Fibroblast of lung (primary cell): ENCODE measurements around the gene DOC2B. TPM values are rescaled to one million over a fixed set of nuclear protein-coding genes. Genes with fewer than 3 reads are reported as not detected.
"Not testable (repeated sequence)": the region's sequence is repeated elsewhere in the genome, so short reads cannot be mapped to it uniquely, and the experiment has no call there.

Experiments used
- DNase-seq, 2 donors: peaks; one replicate each; pipeline versions ENCODE4 v3.0.0 to v3.0.0-alpha.2; 2010; ENCODE audit warnings: low read depth in 2 of 2
- H2AFZ ChIP-seq: 2 replicates; pipeline ENCODE4 v1.5.1; 2012; ENCODE audit warnings: low read length, control low read depth, inconsistent platforms
- H3K27ac ChIP-seq: 2 replicates; pipeline ENCODE4 v1.5.1; 2011; ENCODE audit warnings: low read length, control low read depth; ENCODE audit not compliant: insufficient read depth
- H3K27me3 ChIP-seq: 2 replicates; pipeline ENCODE4 v1.5.1; 2011; ENCODE audit warnings: mild to moderate bottlenecking, low read length; ENCODE audit not compliant: control insufficient read depth, insufficient read depth
- H3K36me3 ChIP-seq: 2 replicates; pipeline ENCODE4 v1.5.1; 2011; ENCODE audit warnings: low read length; ENCODE audit not compliant: control insufficient read depth, insufficient read depth
- H3K4me1 ChIP-seq: 2 replicates; pipeline ENCODE4 v1.5.1; 2011; ENCODE audit warnings: low read length; ENCODE audit not compliant: control insufficient read depth, insufficient read depth; ENCODE audit errors: extremely low read depth
- H3K4me2 ChIP-seq: 2 replicates; pipeline ENCODE4 v1.5.1; 2011; ENCODE audit warnings: low read length, control low read depth; ENCODE audit not compliant: insufficient read depth; ENCODE audit errors: extremely low read depth
- H3K4me3 ChIP-seq, 4 experiments: fragments of 200-600 bp in 1 of 4; sonication (generic) in 1 of 4; replicated peaks in 1 of 4; 2 replicates each; pipeline ENCODE4 v1.5.1; 2011 to 2016; ENCODE audit warnings: low read length in 4 of 4, low read depth in 3 of 4, mild to moderate bottlenecking in 3 of 4, control low read depth in 2 of 4, inconsistent platforms in 1 of 4, mixed read lengths in 1 of 4; ENCODE audit not compliant: insufficient read depth in 1 of 4; ENCODE audit errors: control extremely low read depth in 1 of 4
- H3K79me2 ChIP-seq: 2 replicates; pipeline ENCODE4 v1.5.1; 2012; ENCODE audit warnings: mild to moderate bottlenecking, low read length, inconsistent platforms; ENCODE audit not compliant: control insufficient read depth, insufficient read depth
- H3K9ac ChIP-seq: 2 replicates; pipeline ENCODE4 v1.5.1; 2011; ENCODE audit warnings: mild to moderate bottlenecking, low read length, control low read depth; ENCODE audit not compliant: insufficient read depth
- H3K9me3 ChIP-seq: 2 replicates; pipeline ENCODE4 v1.5.1; 2012; ENCODE audit warnings: low read depth, low read length; ENCODE audit not compliant: control insufficient read depth, insufficient read depth
- H4K20me1 ChIP-seq: 2 replicates; pipeline ENCODE4 v1.5.1; 2011; ENCODE audit warnings: low read length; ENCODE audit not compliant: control insufficient read depth, insufficient read depth; ENCODE audit errors: extremely low read depth
- CTCF ChIP-seq, 2 donors: IDR thresholded peaks in 1 of 2; conservative IDR thresholded peaks in 1 of 2; 1 replicate in 1 of 2; 2 replicates in 1 of 2; pipeline ENCODE4 v1.5.1; 2011 to 2012; ENCODE audit warnings: low read length in 2 of 2, control low read depth in 1 of 2, inconsistent platforms in 1 of 2, low read depth in 1 of 2, mild to moderate bottlenecking in 1 of 2
- polyA plus RNA-seq, 2 donors: library from polyadenylated mRNA; depleted of rRNA in 1 of 2; stranded (reverse) in 1 of 2; unstranded in 1 of 2; fragments of >200 nt; gene quantifications; 2 replicates each; pipeline ENCODE4 v1.2.1, GENCODE V29; 2011 to 2012; ENCODE audit warnings: missing spikeins in 1 of 2
- total RNA-seq: library from RNA; depleted of rRNA; stranded (reverse); fragments of >200 nt; gene quantifications from 2 replicates; pipeline ENCODE4 v1.2.1, GENCODE V29; 2014

The DOC2B gene
- total and polyA plus RNA-seq, 2 donors (not counting 1 experiment from before 2014, with no cell fraction given) = not detected

- H3K27ac ChIP-seq, H4K20me1 ChIP-seq, H3K9ac ChIP-seq, H3K4me1 ChIP-seq, H3K9me3 ChIP-seq, H3K27me3 ChIP-seq, H3K4me3 ChIP-seq, H3K79me2 ChIP-seq, H2AFZ ChIP-seq, DNase-seq, H3K4me2 ChIP-seq, H3K36me3 ChIP-seq: not testable (repeated sequence)
These were observed 44.2 kb downstream of the DOC2B start, which contains the start of gene SCGB1C2 for GRCh38 chr17:137166-137807. SCGB1C2 (plus strand) TSS chr17:137569; CDS start chr17:137591, 22 bp downstream.

DNA sequence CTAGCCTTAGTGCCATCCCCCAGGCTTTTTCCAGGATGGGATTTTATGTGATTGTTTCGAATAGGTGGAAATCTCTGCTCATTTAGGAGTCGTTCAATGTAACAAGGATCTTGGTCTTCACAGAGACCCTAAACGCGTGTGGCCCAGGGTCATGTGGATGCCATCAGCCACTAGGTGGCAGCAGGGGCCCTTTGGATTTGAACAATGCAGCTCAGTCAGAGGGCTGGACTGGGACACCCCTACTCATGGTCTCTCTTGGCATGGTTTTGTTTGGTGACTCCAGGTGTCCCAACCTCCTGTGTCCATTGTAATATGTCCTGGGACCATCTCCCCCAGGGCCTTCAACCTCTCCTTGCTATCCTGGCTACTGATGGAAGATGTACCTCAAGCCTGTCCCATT, 44.9 kb downstream of the DOC2B start:
- not testable (repeated sequence) for H3K27me3 ChIP-seq, H3K4me3 ChIP-seq, H3K79me2 ChIP-seq, H2AFZ ChIP-seq, H4K20me1 ChIP-seq, H3K27ac ChIP-seq, DNase-seq, H3K36me3 ChIP-seq, H3K9ac ChIP-seq, H3K4me1 ChIP-seq, H3K4me2 ChIP-seq, H3K9me3 ChIP-seq
- peak in 1 of 2 donors; percentile 31 for TF ChIP-seq CTCF (conservative IDR thresholded peaks at IDR 0.05 in 1 of 2, IDR thresholded peaks at IDR 0.05 in 1 of 2; ENCODE audit: low read depth in 1 of 2, low read length in 2 of 2)

DNA sequence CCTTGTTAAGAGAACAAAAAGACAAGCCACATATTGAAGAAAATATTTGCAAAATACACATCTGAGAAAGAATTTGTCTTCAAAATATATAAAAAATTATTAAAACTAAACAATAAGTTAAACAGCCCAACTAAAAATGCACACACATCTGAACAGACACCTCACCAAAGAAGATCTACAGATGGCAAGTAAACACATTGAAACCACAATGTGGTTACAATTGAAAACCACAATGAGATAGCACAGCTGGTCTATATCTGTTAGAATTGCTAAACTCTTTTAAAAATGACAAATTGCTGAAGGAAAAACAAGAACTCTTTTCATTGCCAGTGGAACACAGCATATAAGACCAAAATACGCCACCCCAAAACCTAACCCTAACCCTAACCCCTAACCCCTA, 45.6 kb downstream of the DOC2B start:
- not testable (repeated sequence) for H3K4me2 ChIP-seq, H3K9ac ChIP-seq, H3K4me1 ChIP-seq, H4K20me1 ChIP-seq, H3K79me2 ChIP-seq, H3K36me3 ChIP-seq, H3K27me3 ChIP-seq, H2AFZ ChIP-seq, H3K4me3 ChIP-seq, DNase-seq, H3K27ac ChIP-seq, H3K9me3 ChIP-seq

DNA sequence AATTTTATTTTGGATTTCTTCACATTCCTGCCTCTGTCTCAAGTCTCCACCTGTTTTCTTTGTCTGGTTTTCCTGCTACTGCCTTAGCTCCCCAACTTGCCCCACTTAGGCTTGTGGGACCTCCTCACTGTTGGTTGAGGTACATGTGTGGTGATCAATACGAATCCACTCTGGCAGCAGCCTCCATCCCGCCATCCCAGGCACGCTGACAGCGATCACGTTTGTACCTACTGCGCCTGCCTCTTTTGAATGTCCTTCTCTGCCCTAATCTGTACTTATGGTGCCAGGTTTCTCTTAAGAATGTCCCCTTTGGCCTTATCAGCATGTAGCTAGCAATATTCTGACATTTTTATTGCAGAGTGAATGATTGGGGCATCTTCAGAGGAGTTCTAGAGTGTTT, 46.4 kb downstream of the DOC2B start:
- not testable (repeated sequence) for H3K27ac ChIP-seq, H4K20me1 ChIP-seq, H3K9ac ChIP-seq, DNase-seq, H3K4me1 ChIP-seq, H2AFZ ChIP-seq, H3K36me3 ChIP-seq, H3K27me3 ChIP-seq, H3K9me3 ChIP-seq, H3K4me2 ChIP-seq, H3K79me2 ChIP-seq, H3K4me3 ChIP-seq

- not testable (repeated sequence) for H3K79me2 ChIP-seq, H3K9ac ChIP-seq, H4K20me1 ChIP-seq, H3K4me2 ChIP-seq, H3K9me3 ChIP-seq, H3K4me3 ChIP-seq, H2AFZ ChIP-seq, DNase-seq, H3K36me3 ChIP-seq, H3K4me1 ChIP-seq, H3K27ac ChIP-seq, H3K27me3 ChIP-seq
These were observed 47.1 kb downstream of the DOC2B start for GRCh38 chr17:134332-134785.

GRCh38 chr17:133932-134331, 47.5 kb downstream of the DOC2B start:
- not testable (repeated sequence) for H3K4me1 ChIP-seq, H3K9ac ChIP-seq, H3K27me3 ChIP-seq, H3K9me3 ChIP-seq, H2AFZ ChIP-seq, DNase-seq, H3K4me2 ChIP-seq, H3K79me2 ChIP-seq, H4K20me1 ChIP-seq, H3K4me3 ChIP-seq, H3K27ac ChIP-seq, H3K36me3 ChIP-seq
